AG09309 (cell line): ENCODE measurements around the gene CREB1.

Experiments used
- DNase-seq: peaks from one replicate; pipeline ENCODE4 v3.0.0-alpha.2; 2010; ENCODE audit warnings: low read depth
- H3K4me3 ChIP-seq: 2 replicates; pipeline ENCODE4 v1.5.1; 2011; ENCODE audit warnings: mild to moderate bottlenecking, low read depth, low read length, moderate library complexity; ENCODE audit not compliant: control insufficient read depth
- TF ChIP-seq, protein P1 (sequence below): IDR thresholded peaks from 2 replicates; pipeline ENCODE4 v1.5.1; 2011; ENCODE audit warnings: mild to moderate bottlenecking, low read depth, low read length, inconsistent platforms; ENCODE audit not compliant: insufficient read depth, control insufficient read depth; ENCODE audit errors: missing control alignments

The CREB1 gene

DNA sequence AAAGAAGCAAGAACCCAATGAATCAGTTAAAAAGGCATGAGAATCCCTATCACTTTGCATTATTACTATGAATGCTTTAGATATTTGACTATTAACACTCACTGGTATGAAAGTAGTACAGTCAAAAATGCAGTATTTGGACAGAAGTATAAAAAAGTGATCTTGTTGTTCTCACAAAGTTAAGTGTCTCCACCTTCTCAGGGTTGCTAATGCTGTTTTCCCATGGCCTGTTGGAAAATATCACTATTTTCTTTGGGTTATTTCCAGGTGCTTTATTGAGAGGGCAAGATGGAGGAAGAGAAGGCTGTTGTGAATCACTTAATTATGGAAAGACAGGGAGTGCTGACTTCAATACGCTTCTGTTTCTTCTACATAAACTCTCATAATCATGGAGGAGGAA, 13.6 kb upstream of the CREB1 start:
- H3K4me3 ChIP-seq: no peak overlapping the region
- DNase-seq: no peak
- TF ChIP-seq, protein P1, sequence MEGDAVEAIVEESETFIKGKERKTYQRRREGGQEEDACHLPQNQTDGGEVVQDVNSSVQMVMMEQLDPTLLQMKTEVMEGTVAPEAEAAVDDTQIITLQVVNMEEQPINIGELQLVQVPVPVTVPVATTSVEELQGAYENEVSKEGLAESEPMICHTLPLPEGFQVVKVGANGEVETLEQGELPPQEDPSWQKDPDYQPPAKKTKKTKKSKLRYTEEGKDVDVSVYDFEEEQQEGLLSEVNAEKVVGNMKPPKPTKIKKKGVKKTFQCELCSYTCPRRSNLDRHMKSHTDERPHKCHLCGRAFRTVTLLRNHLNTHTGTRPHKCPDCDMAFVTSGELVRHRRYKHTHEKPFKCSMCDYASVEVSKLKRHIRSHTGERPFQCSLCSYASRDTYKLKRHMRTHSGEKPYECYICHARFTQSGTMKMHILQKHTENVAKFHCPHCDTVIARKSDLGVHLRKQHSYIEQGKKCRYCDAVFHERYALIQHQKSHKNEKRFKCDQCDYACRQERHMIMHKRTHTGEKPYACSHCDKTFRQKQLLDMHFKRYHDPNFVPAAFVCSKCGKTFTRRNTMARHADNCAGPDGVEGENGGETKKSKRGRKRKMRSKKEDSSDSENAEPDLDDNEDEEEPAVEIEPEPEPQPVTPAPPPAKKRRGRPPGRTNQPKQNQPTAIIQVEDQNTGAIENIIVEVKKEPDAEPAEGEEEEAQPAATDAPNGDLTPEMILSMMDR: no peak

DNA sequence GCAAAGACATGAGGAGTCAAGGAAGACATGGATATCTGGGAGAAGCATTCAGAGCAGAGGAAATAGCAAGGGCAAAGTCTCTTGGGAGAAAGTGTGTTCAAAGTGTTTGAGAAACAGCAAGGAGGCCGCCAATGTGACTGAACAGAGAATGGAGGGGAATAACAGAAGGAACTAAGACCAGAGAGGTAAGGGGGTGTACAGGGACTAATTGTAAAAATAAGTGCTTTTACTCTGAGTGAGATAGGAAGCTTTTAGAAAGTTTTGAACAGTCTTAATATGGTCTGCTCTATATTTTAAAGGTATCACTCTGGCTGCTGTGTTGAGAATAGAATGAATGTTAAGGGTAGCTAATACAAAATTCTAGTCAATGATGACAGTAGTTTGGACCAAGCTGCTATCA, 6.8 kb upstream of the CREB1 start:
- DNase-seq: no peak

DNA sequence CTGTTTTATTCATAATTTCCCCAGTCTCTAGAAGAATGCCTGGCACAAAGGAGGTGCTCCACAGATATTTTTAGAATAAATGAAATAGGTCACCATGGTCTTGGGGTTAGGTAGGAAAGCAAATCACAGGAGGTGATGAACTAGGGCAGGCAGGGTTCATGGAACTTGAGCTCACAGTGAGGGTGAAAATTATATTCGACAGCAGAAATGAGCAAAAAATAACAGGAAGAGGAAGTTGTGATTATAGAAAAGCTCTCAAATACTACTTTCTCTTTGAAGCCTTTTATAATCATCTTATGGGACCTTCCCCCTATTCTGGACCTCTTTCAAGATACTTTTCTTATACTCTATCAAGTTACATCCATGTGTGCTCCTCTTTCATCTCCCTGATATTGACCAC, 4.5 kb upstream of the CREB1 start:
- no peak overlapping the region for H3K4me3 ChIP-seq
- TF ChIP-seq, protein P1: no peak
- DNase-seq: no peak

More for the DNA sequence above, 6.8 kb upstream of the CREB1 start:
- no peak overlapping the region for H3K4me3 ChIP-seq
- TF ChIP-seq, protein P1: no peak

DNA sequence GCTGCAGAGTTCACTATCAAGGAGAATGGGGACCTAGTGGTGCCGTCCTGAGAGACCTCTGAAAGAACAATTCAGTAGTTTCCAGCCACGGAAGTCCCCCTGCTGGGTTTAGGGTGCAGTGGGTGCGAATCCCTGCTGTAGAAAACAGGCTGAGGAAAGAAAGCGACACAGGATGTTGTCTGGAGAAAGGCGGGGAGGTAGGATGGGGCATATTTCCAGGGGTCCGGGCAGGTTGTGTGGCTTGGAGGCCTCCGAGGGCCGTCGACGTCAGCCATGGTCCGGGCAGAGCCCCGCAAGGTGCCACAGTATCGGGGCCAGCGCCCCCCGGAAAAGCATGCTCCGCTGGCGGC, 807 bp upstream of the CREB1 start:
- peak overlapping the region; percentile 74 for H3K4me3 ChIP-seq
- no peak for DNase-seq
- TF ChIP-seq, protein P1: peak; percentile 43

DNA sequence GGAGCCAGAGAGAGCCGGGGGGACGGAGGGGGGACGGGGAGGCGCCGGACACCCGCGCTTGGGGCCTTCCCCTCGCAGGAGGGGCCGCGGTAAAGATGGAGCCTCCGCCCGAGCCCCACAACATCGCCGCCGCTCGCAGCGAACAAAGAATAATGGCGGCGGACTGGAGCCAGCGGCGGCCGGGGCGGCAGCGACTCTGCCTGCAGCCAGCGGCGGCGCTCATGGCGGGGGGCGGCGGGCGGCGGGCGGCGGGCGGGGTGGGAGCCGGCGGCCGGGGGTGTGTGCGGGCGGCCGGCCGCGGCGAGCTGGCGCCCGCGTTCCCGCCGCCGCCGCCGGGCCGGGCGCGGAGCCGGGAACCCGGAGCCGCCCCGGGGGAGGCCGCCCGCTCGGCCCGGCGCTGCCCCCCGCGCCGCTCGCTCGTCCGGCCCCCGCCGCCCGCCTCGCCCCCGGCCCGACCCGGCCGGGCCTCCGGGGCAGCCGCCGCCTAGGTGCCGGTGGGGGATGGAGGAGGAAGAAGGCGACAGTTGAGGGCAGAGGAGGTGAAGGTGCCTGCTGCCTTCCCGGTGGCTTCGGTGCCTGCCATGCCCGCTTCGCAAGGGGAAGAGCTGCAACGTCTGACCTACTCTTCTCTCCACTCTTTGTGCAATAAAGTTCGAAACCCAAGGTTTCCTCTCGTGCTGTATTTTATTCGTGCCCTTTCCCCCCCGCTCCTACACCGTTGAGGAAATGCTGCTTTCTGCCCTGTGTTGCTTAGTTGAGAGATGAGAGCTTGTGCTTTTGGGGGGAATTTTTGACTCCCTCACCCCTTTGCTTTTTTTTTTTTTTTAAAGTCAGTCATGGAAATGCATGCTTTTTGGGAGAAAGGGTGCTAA, 634 bp downstream of the CREB1 start:
- peak overlapping the region; percentile 75 for H3K4me3 ChIP-seq
- DNase-seq: no peak

DNA sequence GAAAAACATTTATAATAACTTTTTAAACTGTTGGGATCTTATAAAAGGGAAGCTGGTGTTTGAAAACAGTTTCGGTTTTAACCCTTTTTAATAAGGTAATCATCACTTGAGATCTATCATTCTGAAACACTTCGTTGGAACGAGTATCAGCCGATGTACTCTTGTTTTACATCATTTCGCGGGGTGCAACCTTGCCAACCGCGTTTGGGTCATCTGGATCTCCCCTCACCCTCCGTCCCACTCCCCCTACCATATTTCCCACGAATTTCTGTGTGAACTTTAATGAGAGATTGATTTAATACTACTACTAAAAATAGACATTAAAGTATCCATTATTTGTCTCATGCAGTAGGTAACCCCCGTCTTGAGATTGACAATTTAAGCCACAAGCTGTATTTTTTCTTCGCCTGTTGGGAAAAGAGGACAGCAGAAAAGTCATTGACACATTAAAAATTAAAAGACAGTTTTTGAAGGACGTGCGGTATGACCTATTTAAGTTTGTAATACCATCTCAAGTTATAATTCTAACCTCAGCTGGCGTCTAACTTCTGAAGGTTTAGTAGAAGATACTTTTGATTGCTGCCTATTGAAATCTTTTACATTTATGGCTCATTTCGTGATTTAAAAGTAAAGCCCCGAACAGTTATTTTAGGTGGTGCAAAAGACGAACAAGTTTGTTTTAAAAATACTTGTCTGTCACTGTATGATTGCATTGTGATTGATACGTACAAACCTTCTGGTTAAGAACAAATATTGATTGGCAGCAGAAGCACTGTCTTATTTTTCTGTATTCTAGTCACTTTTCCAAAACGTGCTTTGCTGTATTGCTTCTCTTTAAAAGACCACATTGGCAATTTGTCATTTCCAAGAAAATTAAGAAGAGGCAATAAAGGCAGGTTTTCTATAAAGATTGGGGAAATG, 1.5 kb downstream of the CREB1 start:
- TF ChIP-seq, protein P1: no peak

More for the DNA sequence above, 634 bp downstream of the CREB1 start:
- TF ChIP-seq, protein P1: no peak

More for the DNA sequence above, 1.5 kb downstream of the CREB1 start:
- no peak for DNase-seq
- peak overlapping the region; percentile 75 for H3K4me3 ChIP-seq
